IMR-90 (cell line): ENCODE measurements around the gene RRP36. TPM values are rescaled to one million over a fixed set of nuclear protein-coding genes. Genes with fewer than 3 reads are reported as not detected.

Source experiments
- ATAC-seq: fragments of 200-7000 bp; cut with Tn5 transposase; 2 replicates; pipeline ENCODE4 v1.9.1; 2020; ENCODE audit warnings: low read depth, mild to moderate bottlenecking, moderate library complexity
- BruUV-seq: library from RNA; stranded (reverse); fragments of 400-500 nt; replicated peaks from 2 replicates; lab custom pipeline; 2021; lab: Mats Ljungman, UMichigan
- CTCF ChIA-PET: fragments of 300-600 bp; formaldehyde crosslinking; extraction: SDS; loops from one replicate; lab custom pipeline; 2021; ENCODE audit warnings: antibody characterized with exemption; lab: Yijun Ruan, JAX
- POLR2A ChIA-PET: fragments of 300-600 bp; sonication (Branson Sonifier 250); formaldehyde crosslinking; loops from one replicate; lab custom pipeline; 2022; ENCODE audit warnings: antibody characterized with exemption; ENCODE audit not compliant: unreplicated experiment; lab: Charles Lee
- DNase-seq: peaks from one replicate; pipeline ENCODE4 v3.0.0; 2013
- H2AFZ ChIP-seq: replicated peaks from 2 replicates; pipeline ENCODE3; 2013; ENCODE audit warnings: low read length, mild to moderate bottlenecking; ENCODE audit not compliant: poor library complexity
- H2AK5ac ChIP-seq: 2 replicates; pipeline ENCODE4 v1.6.1; 2013; ENCODE audit warnings: low read depth, low read length, inconsistent platforms
- H2AK9ac ChIP-seq: replicated peaks from 2 replicates; pipeline ENCODE3; 2013; ENCODE audit warnings: mild to moderate bottlenecking, low read depth, low read length, moderate library complexity; ENCODE audit not compliant: poor library complexity
- H2BK120ac ChIP-seq: 2 replicates; pipeline ENCODE4 v1.6.1; 2013; ENCODE audit warnings: low read depth, low read length, inconsistent platforms
- H2BK15ac ChIP-seq: 3 replicates; pipeline ENCODE4 v1.6.1; 2013; ENCODE audit warnings: low read depth, low read length, inconsistent platforms
- H2BK20ac ChIP-seq: 2 replicates; pipeline ENCODE4 v1.6.1; 2013; ENCODE audit warnings: low read depth, mild to moderate bottlenecking, inconsistent platforms, low read length, moderate library complexity
- H2BK5ac ChIP-seq: 2 replicates; pipeline ENCODE4 v1.6.1; 2013; ENCODE audit warnings: mild to moderate bottlenecking, low read depth, low read length, inconsistent platforms; ENCODE audit not compliant: poor library complexity, severe bottlenecking
- H3K14ac ChIP-seq: replicated peaks from 2 replicates; pipeline ENCODE4 v1.6.1; 2013; ENCODE audit warnings: low read depth, low read length, inconsistent platforms
- H3K18ac ChIP-seq: 2 replicates; pipeline ENCODE4 v1.6.1; 2013; ENCODE audit warnings: low read depth, low read length, control low read depth
- H3K23ac ChIP-seq: 2 replicates; pipeline ENCODE4 v1.6.1; 2013; ENCODE audit warnings: low read depth, low read length, inconsistent platforms
- H3K27ac ChIP-seq: 2 replicates; pipeline ENCODE4 v1.5.1; 2013; ENCODE audit warnings: mild to moderate bottlenecking, control low read depth, low read length; ENCODE audit not compliant: insufficient read depth
- H3K27me3 ChIP-seq: 2 replicates; pipeline ENCODE4 v1.6.1; 2013; ENCODE audit warnings: low read length; ENCODE audit not compliant: control insufficient read depth, insufficient read depth
- H3K36me3 ChIP-seq: 2 replicates; pipeline ENCODE4 v1.6.1; 2013; ENCODE audit warnings: low read length, mixed read lengths; ENCODE audit not compliant: control insufficient read depth, insufficient read depth
- H3K4ac ChIP-seq: 2 replicates; pipeline ENCODE4 v1.6.1; 2013; ENCODE audit warnings: low read depth, low read length, inconsistent platforms
- H3K4me1 ChIP-seq: 2 replicates; pipeline ENCODE4 v1.6.1; 2013; ENCODE audit warnings: low read length, mixed read lengths; ENCODE audit not compliant: control insufficient read depth, insufficient read depth
- H3K4me2 ChIP-seq: 2 replicates; pipeline ENCODE4 v1.6.1; 2013; ENCODE audit warnings: low read depth, mild to moderate bottlenecking, control low read depth, low read length, moderate library complexity
- H3K4me3 ChIP-seq: 2 replicates; pipeline ENCODE4 v1.5.1; 2013; ENCODE audit warnings: low read depth, mild to moderate bottlenecking, control low read depth, low read length, moderate library complexity; ENCODE audit not compliant: insufficient read depth
- H3K56ac ChIP-seq: 2 replicates; pipeline ENCODE4 v1.6.1; 2013; ENCODE audit warnings: low read length, inconsistent platforms; ENCODE audit not compliant: insufficient read depth; ENCODE audit errors: extremely low read depth
- H3K79me1 ChIP-seq, 2 experiments: 2 replicates each; pipeline ENCODE4 v1.6.1; 2013; ENCODE audit warnings: low read length in 2 of 2, inconsistent platforms in 1 of 2, low read depth in 1 of 2
- H3K9ac ChIP-seq: 2 replicates; pipeline ENCODE4 v1.6.1; 2013; ENCODE audit warnings: low read depth, low read length, control low read depth
- H3K9me1 ChIP-seq: 2 replicates; pipeline ENCODE4 v1.6.1; 2013; ENCODE audit warnings: low read length, inconsistent platforms; ENCODE audit not compliant: insufficient read depth
- H3K9me3 ChIP-seq: 2 replicates; pipeline ENCODE4 v1.6.1; 2013; ENCODE audit warnings: low read length; ENCODE audit not compliant: control insufficient read depth, insufficient read depth
- H4K20me1 ChIP-seq: 2 replicates; pipeline ENCODE4 v1.6.1; 2013; ENCODE audit warnings: low read length, inconsistent platforms; ENCODE audit not compliant: insufficient read depth
- H4K5ac ChIP-seq: 2 replicates; pipeline ENCODE4 v1.6.1; 2013; ENCODE audit warnings: mild to moderate bottlenecking, low read depth, low read length, control low read depth
- H4K8ac ChIP-seq, 2 experiments: 2 replicates each; pipeline ENCODE4 v1.6.1; 2013; ENCODE audit warnings: low read depth in 2 of 2, low read length in 2 of 2, control low read depth in 1 of 2, inconsistent platforms in 1 of 2
- H4K91ac ChIP-seq: 2 replicates; pipeline ENCODE4 v1.6.1; 2013; ENCODE audit warnings: low read depth, low read length, inconsistent platforms; ENCODE audit not compliant: insufficient read depth
- CEBPB ChIP-seq: IDR thresholded peaks from 2 replicates; pipeline ENCODE4 v1.6.1; 2012; ENCODE audit warnings: low read depth, low read length, improper control_type of control experiment
- CHD1 ChIP-seq: IDR thresholded peaks from 2 replicates; pipeline ENCODE4 v1.6.1; 2012; ENCODE audit warnings: low read depth, low read length, improper control_type of control experiment
- CTCF ChIP-seq: conservative IDR thresholded peaks from 2 replicates; pipeline ENCODE4 v1.5.1; 2012; ENCODE audit warnings: mild to moderate bottlenecking, low read depth, low read length, improper control_type of control experiment
- ELK1 ChIP-seq: fragments of 150-350 bp; IDR thresholded peaks from 2 replicates; pipeline ENCODE4 v1.6.1; 2016; ENCODE audit warnings: low read depth, mild to moderate bottlenecking, low read length, moderate library complexity, borderline replicate concordance
- FOS ChIP-seq: fragments of 150-350 bp; IDR thresholded peaks from 2 replicates; pipeline ENCODE4 v1.6.1; 2016; ENCODE audit warnings: low read depth, low read length
- MAZ ChIP-seq: IDR thresholded peaks from 2 replicates; pipeline ENCODE4 v1.6.1; 2012; ENCODE audit warnings: low read depth, mild to moderate bottlenecking, low read length, improper control_type of control experiment, moderate library complexity, borderline replicate concordance
- MXI1 ChIP-seq: IDR thresholded peaks from 2 replicates; pipeline ENCODE4 v1.6.1; 2012; ENCODE audit warnings: low read depth, mild to moderate bottlenecking, low read length, moderate library complexity, borderline replicate concordance
- NFE2L2 ChIP-seq: fragments of 150-350 bp; IDR thresholded peaks from 2 replicates; pipeline ENCODE4 v1.6.1; 2016; ENCODE audit warnings: low read depth, mild to moderate bottlenecking, low read length
- POLR2A ChIP-seq: IDR thresholded peaks from 2 replicates; pipeline ENCODE4 v1.6.1; 2012; ENCODE audit warnings: mild to moderate bottlenecking, low read depth, low read length
- RAD21 ChIP-seq: IDR thresholded peaks from 2 replicates; pipeline ENCODE4 v1.6.1; 2012; ENCODE audit warnings: low read length, improper control_type of control experiment
- RCOR1 ChIP-seq: IDR thresholded peaks from 2 replicates; pipeline ENCODE4 v1.6.1; 2012; ENCODE audit warnings: mild to moderate bottlenecking, low read length, improper control_type of control experiment; ENCODE audit not compliant: insufficient replicate concordance
- RFX5 ChIP-seq: IDR thresholded peaks from 2 replicates; pipeline ENCODE4 v1.8.0; 2012; ENCODE audit warnings: low read depth, mild to moderate bottlenecking, low read length, moderate library complexity
- SMC3 ChIP-seq: fragments of 150-350 bp; IDR thresholded peaks from 2 replicates; pipeline ENCODE4 v1.6.1; 2016; ENCODE audit warnings: low read depth, mild to moderate bottlenecking, antibody characterized with exemption, low read length, moderate library complexity
- USF2 ChIP-seq: fragments of 150-350 bp; IDR thresholded peaks from 2 replicates; pipeline ENCODE4 v1.6.1; 2017; ENCODE audit warnings: mild to moderate bottlenecking, antibody characterized with exemption, low read length, low read depth
- WGBS, 2 experiments: methylation state at CpG; one replicate each; pipeline versions ENCODE4 v1.1.5 to v1.1.7; 2013; ENCODE audit warnings: missing lambda C conversion rate in 2 of 2; ENCODE audit not compliant: insufficient read length in 1 of 2; ENCODE audit errors: extremely low coverage in 2 of 2; 5-methylcytosine and 5-hydroxymethylcytosine counted together
- dilution Hi-C: fragments of 300-500 bp; cut with HindIII; formaldehyde crosslinking; loops from one replicate; pipeline ENCODE4 v1.14.3; 2018; ENCODE audit warnings: low sequenced_read_pairs; ENCODE audit not compliant: unreplicated experiment
- in situ Hi-C: fragments of 300-500 bp; cut with MboI; formaldehyde crosslinking; loops from 3 replicates; pipeline ENCODE4 v1.14.3; 2019; ENCODE audit warnings: low sequenced_read_pairs, inconsistent platforms, mixed read lengths
- intact Hi-C: fragments of 100-400 bp; cut with micrococcal nuclease; formaldehyde crosslinking; loops from 2 replicates; pipeline ENCODE4 v1.10.0; 2022
- polyA plus RNA-seq, 3 experiments: library from polyadenylated mRNA; depleted of rRNA; stranded (reverse); fragments of >200 nt; gene quantifications; 2 replicates each; pipeline ENCODE4 v1.2.3, GENCODE V29; 2012; ENCODE audit warnings: low replicate concordance in 1 of 3
- total RNA-seq: library from RNA; depleted of rRNA; stranded (reverse); fragments of >200 nt; gene quantifications from 2 replicates; pipeline ENCODE4 v1.2.3, GENCODE V29; 2012

The RRP36 gene
- total and polyA plus RNA-seq, 2 of the 4 experiments (the other 2 are of a cell fraction): 54.3 to 106 TPM

- peak within 1 kb of the TSS; percentile 99 for H3K4me2 ChIP-seq
- dilution Hi-C loops: no loop called here
- H3K4me1 ChIP-seq: peaks cover 20% of the 10 kb centered on the region
- peak within 1 kb of the TSS; percentile 99 for H4K5ac ChIP-seq
- H2AK9ac ChIP-seq: peak within 1 kb of the TSS; percentile 100
- H4K8ac ChIP-seq: peak within 1 kb of the TSS; percentile 84 to 100
- peaks cover 21% of the 10 kb centered on the region for H3K9me1 ChIP-seq
- H4K20me1 ChIP-seq: no peaks in the 10 kb centered on the region
- H2AFZ ChIP-seq: peak within 1 kb of the TSS; percentile 93
- intact Hi-C loops: loop anchor here (1.0 to 5.0 kb wide), 3 partner anchors 9 to 89 kb away; no protein-coding TSS in a partner anchor
- H3K4ac ChIP-seq: peak within 1 kb of the TSS; percentile 98
- H3K4me3 ChIP-seq: peak within 1 kb of the TSS; percentile 68
- 0% methylated on average over 14 of the region's 45 CpGs; no CpG with 5 or more reads in 1 of the 2 experiments for WGBS, 2 experiments
- H3K18ac ChIP-seq: peak within 1 kb of the TSS; percentile 62
- CTCF ChIA-PET: no interaction called here
- H2BK5ac ChIP-seq: peak within 1 kb of the TSS; percentile 87
- H3K27me3 ChIP-seq: no peaks in the 10 kb centered on the region
- peak; percentile 95 for ATAC-seq
- H3K79me1 ChIP-seq: peaks cover 26 to 60% of the 10 kb centered on the region in 2 experiments
- in situ Hi-C loops: no loop called here
- H3K9me3 ChIP-seq: no peaks in the 10 kb centered on the region
- H3K23ac ChIP-seq: peak within 1 kb of the TSS; percentile 98
- H2BK20ac ChIP-seq: no peak within 1 kb of the TSS
- H3K56ac ChIP-seq: peak within 1 kb of the TSS; percentile 89
- peak within 1 kb of the TSS; percentile 54; the same call in 1 of the 3 replicates for H2BK15ac ChIP-seq
- peak; percentile 93 for DNase-seq
- peak within 1 kb of the TSS; percentile 100 for H2AK5ac ChIP-seq
- H2BK120ac ChIP-seq: peak within 1 kb of the TSS; percentile 71
- no TSS peak for BruUV-seq
- peak within 1 kb of the TSS; percentile 88 for H4K91ac ChIP-seq
- H3K36me3 ChIP-seq: peaks cover 40% of the 10 kb centered on the region
- H3K9ac ChIP-seq: peak within 1 kb of the TSS; percentile 95
- H3K27ac ChIP-seq: peak within 1 kb of the TSS; percentile 87
- peak within 1 kb of the TSS; percentile 98 for H3K14ac ChIP-seq
- POLR2A ChIA-PET: interaction anchor here (0.5 to 1.1 kb wide), 5 partner anchors 9 to 303 kb away, joined by 3 to 4 read pairs (median 3); no protein-coding TSS in a partner anchor
- no peak for TF ChIP-seq NFE2L2
- peak; percentile 4; the same call in 1 of the 2 replicates for TF ChIP-seq RAD21
- no peak for TF ChIP-seq CHD1
- TF ChIP-seq ELK1: no peak
- TF ChIP-seq MXI1: peak; percentile 90
- 0 out of 2 replicates have a peak, but pooled peaks have one; percentile 5 for TF ChIP-seq CTCF
- TF ChIP-seq MAZ: peak; percentile 93
- TF ChIP-seq CEBPB: no peak
- no peak for TF ChIP-seq FOS
- no peak for TF ChIP-seq SMC3
- TF ChIP-seq USF2: no peak
- peak; percentile 90 for TF ChIP-seq POLR2A
- TF ChIP-seq RFX5: no peak
- no peak for TF ChIP-seq RCOR1
Observed at GRCh38 chr6:43053545-43054205, 32.3 kb downstream of the RRP36 start, which contains the start of gene CUL7. CUL7 (minus strand) TSS chr6:43053851; CDS start chr6:43052788, 1,063 bp downstream.
